GM12801 (cell line): ENCODE results near the gene FFAR1.

Experiments
- TF ChIP-seq, protein P1 (sequence below): IDR thresholded peaks from one replicate; pipeline ENCODE4 v1.5.1; 2011; ENCODE audit warnings: control low read depth; ENCODE audit not compliant: insufficient read length; ENCODE audit errors: extremely low read depth

FFAR1 gene, protein sequence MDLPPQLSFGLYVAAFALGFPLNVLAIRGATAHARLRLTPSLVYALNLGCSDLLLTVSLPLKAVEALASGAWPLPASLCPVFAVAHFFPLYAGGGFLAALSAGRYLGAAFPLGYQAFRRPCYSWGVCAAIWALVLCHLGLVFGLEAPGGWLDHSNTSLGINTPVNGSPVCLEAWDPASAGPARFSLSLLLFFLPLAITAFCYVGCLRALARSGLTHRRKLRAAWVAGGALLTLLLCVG (N-terminal part only)

DNA sequence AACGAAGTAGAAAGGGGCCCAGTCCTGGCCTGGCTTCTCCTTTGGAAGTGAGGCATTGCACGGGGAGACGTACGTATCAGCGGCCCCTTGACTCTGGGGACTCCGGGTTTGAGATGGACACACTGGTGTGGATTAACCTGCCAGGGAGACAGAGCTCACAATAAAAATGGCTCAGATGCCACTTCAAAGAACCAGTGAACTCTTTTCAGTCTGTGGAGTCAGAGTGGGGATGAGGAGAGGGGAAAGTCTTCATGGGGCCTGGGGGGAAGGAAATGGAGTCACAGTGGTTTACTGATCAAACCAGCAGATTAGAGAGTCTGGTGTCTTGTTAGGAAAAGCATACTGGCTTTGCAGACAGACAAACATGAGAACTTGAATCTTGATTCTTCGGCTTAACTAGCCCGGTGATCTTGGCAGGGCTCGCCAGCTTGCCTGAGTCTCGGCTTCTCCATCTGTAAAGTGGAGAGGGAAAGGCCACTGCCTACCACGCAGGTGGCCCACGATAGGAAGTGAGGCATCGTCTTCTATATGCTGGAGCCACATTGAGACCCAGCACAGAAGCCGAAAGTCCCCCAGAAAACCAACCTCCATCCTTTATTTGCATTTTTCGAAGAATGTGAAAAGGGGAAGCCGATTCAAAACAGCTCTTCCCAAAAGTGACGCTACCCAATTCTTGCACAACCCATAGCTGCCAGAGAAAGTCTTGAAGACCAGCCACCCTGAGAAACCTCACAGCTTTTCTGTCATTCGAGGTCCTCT lies at the start of gene FFAR1:
FFAR1 (plus strand) TSS at position 732 of the 759 bp plus-strand sequence. CDS start 3,650 bp downstream, outside the sequence.
- TF ChIP-seq, protein P1, sequence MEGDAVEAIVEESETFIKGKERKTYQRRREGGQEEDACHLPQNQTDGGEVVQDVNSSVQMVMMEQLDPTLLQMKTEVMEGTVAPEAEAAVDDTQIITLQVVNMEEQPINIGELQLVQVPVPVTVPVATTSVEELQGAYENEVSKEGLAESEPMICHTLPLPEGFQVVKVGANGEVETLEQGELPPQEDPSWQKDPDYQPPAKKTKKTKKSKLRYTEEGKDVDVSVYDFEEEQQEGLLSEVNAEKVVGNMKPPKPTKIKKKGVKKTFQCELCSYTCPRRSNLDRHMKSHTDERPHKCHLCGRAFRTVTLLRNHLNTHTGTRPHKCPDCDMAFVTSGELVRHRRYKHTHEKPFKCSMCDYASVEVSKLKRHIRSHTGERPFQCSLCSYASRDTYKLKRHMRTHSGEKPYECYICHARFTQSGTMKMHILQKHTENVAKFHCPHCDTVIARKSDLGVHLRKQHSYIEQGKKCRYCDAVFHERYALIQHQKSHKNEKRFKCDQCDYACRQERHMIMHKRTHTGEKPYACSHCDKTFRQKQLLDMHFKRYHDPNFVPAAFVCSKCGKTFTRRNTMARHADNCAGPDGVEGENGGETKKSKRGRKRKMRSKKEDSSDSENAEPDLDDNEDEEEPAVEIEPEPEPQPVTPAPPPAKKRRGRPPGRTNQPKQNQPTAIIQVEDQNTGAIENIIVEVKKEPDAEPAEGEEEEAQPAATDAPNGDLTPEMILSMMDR = no peak

DNA sequence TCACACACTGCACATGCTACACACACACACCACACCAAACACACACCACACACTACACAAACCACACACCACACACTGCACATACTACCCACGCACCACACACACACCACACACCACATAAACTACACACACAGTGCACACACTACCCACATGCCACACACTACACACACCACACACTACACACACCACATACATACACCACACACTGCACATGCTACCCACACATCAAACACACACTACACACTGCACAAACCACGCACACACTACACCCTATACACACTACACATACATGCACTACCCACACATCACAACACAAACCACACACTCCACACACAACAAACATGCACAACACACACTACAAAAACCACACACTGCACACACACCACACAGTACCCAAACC lies 49.8 kb upstream of the FFAR1 start:
- TF ChIP-seq, protein P1 = no peak

DNA sequence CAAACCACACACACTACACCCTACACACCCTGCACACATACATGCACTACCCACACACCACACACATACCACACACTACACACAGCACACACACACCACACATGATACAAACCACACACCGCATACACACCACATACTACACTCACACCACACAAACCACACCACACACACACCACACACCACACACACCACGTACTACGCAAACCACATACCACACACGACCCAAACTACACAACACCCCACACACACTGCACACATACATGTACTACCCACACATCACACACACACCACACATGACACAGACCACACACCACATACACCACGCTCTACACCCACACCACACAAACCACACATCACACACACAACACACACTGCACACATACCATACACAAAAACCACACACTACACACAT lies 49.1 kb upstream of the FFAR1 start:
- TF ChIP-seq, protein P1 = no peak

DNA sequence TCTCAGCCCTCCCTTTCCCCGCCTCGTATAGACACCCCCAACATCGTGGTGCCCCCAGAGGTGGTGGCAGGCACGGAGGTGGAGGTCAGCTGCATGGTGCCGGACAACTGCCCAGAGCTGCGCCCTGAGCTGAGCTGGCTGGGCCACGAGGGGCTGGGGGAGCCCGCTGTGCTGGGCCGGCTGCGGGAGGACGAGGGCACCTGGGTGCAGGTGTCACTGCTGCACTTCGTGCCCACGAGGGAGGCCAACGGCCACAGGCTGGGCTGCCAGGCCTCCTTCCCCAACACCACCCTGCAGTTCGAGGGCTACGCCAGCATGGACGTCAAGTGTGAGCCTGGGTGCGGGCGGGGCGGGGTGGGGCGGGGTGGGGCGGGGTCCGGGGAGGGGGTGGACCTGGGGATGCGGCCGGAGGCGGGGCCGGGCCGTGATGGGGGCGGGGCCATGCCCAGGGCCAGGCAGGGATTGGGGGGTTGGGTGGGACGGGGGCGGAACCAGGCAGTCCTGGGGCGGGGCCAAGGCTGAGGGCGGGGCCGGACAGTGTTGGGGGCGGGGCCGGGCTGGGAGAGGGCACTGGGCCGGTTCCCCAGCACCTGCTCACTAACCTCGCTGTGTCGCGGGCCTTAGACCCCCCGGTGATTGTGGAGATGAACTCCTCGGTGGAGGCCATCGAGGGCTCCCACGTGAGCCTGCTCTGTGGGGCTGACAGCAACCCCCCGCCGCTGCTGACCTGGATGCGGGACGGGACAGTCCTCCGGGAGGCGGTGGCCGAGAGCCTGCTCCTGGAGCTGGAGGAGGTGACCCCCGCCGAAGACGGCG lies 48.0 kb upstream of the FFAR1 start:
- TF ChIP-seq, protein P1 = no peak

DNA sequence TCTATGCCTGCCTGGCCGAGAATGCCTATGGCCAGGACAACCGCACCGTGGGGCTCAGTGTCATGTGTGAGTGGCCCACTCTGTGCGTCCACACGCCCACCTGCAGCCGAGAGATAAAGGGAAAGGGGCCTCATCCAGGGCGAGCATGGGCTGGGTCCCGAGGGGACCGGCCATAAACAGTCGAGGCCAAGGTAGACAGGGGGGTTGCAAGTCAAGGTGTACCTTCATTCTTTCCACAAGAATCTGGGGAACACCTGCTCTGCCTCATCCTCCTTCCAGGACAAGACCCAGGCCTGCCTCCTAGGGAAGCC lies 47.4 kb upstream of the FFAR1 start:
- TF ChIP-seq, protein P1 = no peak

DNA sequence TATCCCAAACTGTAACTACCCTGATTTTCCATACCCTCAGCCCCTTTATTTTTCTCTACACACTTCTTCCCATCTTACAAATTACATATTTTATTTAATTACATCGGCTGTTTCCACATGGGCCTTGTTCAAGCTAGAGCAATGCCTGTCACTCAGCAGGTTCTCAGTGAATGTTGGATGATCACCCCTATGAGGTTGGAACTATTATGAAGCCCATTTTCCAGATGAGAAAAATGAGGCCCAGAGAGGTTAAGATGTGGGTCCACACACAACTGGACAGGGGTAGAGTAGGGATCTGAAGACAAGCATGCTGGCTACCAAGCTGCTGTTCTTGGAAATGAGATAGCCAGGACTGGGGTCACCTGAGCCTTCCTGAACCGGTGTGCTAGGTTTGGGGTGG lies 45.7 kb upstream of the FFAR1 start:
- TF ChIP-seq, protein P1 = no peak

DNA sequence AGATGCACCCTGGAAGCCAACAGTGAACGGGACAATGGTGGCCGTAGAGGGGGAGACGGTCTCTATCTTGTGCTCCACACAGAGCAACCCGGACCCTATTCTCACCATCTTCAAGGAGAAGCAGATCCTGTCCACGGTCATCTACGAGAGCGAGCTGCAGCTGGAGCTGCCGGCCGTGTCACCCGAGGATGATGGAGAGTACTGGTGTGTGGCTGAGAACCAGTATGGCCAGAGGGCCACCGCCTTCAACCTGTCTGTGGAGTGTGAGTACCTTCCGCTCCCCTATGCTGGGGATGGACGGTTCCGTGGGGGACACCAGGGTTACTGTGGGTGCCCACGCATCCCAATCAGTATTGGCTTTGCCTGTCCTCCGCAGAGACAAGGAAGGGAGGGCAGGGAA lies 45.3 kb upstream of the FFAR1 start:
- TF ChIP-seq, protein P1 = no peak
